ENCODE measurements around the gene CRTC1. TPM values are rescaled to one million over a fixed set of nuclear protein-coding genes. Genes with fewer than 3 reads are reported as not detected.

The CRTC1 gene
- total RNA-seq, 1 experiment from 2014 or later, result 19.0 TPM

GRCh38 chr19:18742324-18742723 is 58.8 kb downstream of the CRTC1 start:
- H3K79me1 ChIP-seq (ENCODE audit: insufficient read depth, low read depth, low read length, poor library complexity, severe bottlenecking), result no peaks in the 10 kb centered on the region
- no peaks in the 10 kb centered on the region for H3K79me2 ChIP-seq (ENCODE audit: insufficient read depth, low read length)
- H4K8ac ChIP-seq (replicated peaks; ENCODE audit: insufficient read length, low read depth, low read length), result no peak overlapping the region
- no peaks in the 10 kb centered on the region for H3K9me3 Mint-ChIP-seq
- peaks cover 8 to 10% of the 10 kb centered on the region in 2 experiments for H3K4me1 Mint-ChIP-seq
- no peak overlapping the region for H3K4ac ChIP-seq (ENCODE audit: low read depth, low read length)
- no peak overlapping the region for H2AFZ ChIP-seq (ENCODE audit: low read length)
- no peaks in the 10 kb centered on the region for H3K27me3 ChIP-seq (ENCODE audit: insufficient read depth, low read length)
- no peak overlapping the region for H3K9ac ChIP-seq (ENCODE audit: extremely low read depth, insufficient read length, low read length)
- no peak overlapping the region for H3K4me3 Mint-ChIP-seq
- H2BK12ac ChIP-seq (ENCODE audit: insufficient read length, low read depth, low read length), result no peak overlapping the region
- H3K14ac ChIP-seq (ENCODE audit: insufficient read depth, low read length), result no peak overlapping the region
- H3K27ac Mint-ChIP-seq, result no peak overlapping the region
- no peak overlapping the region for H2BK15ac ChIP-seq (ENCODE audit: low read depth, low read length)
- no peak overlapping the region for H4K91ac ChIP-seq (ENCODE audit: insufficient read length, low read depth, low read length)
- H3K23ac ChIP-seq (ENCODE audit: insufficient read length, low read depth, low read length), result no peak overlapping the region
- no peak overlapping the region for H3K4me2 ChIP-seq (ENCODE audit: insufficient read depth, insufficient read length, low read length)
- WGBS (ENCODE audit: extremely low coverage, insufficient read length, low lambda C conversion rate), result no CpG with 5 or more reads among the region's 14 CpGs
- no peak for DNase-seq
- no peaks in the 10 kb centered on the region for H3K23me2 ChIP-seq (ENCODE audit: insufficient read length, low read depth, low read length, poor library complexity, severe bottlenecking)
- no peak overlapping the region for H4K5ac ChIP-seq (ENCODE audit: insufficient read length, low read depth, low read length)
- H2AK5ac ChIP-seq (ENCODE audit: insufficient read length, low read length), result no peak overlapping the region
- no peak overlapping the region for H3T11ph ChIP-seq (ENCODE audit: low read length)
- H3K36me3 Mint-ChIP-seq (ENCODE audit: insufficient read depth in 1 of 3, low read depth in 3 of 3), result no peaks in the 10 kb centered on the region
- no peak for TF ChIP-seq CTCF (conservative IDR thresholded peaks at IDR 0.05)
- no peak overlapping the region for H3K27ac ChIP-seq (ENCODE audit: insufficient read length, low read depth, low read length)
- no peak overlapping the region for H3K56ac ChIP-seq (ENCODE audit: insufficient read length, low read depth, low read length)
- no peak overlapping the region for H2BK120ac ChIP-seq (ENCODE audit: low read depth, low read length, poor library complexity, severe bottlenecking)
- H4K20me1 ChIP-seq (ENCODE audit: control insufficient read depth, insufficient read depth, insufficient read length), result no peaks in the 10 kb centered on the region
- no peak overlapping the region for H3K18ac ChIP-seq (ENCODE audit: insufficient read length, low read depth, low read length)
- H2BK20ac ChIP-seq (ENCODE audit: low read depth, low read length, poor library complexity, severe bottlenecking), result no peak overlapping the region
- H3K27me3 Mint-ChIP-seq (ENCODE audit: low read depth), result no peaks in the 10 kb centered on the region; the same call in 1 of the 2 replicates
- no peaks in the 10 kb centered on the region for H3K4me1 ChIP-seq (ENCODE audit: insufficient read depth, low read length)
- no peaks in the 10 kb centered on the region for H3K9me3 ChIP-seq (ENCODE audit: control insufficient read depth, low read depth, low read length)
- no peak overlapping the region for H2BK5ac ChIP-seq (ENCODE audit: insufficient read length, low read length)

Data from H9 (cell line).